Putamen (tissue), 1 donor: ENCODE data around the gene IL10.
"Not testable (repeated sequence)": the region's sequence is repeated elsewhere in the genome, so short reads cannot be mapped to it uniquely, and the experiment has no call there.

ENCODE experiments used
- DNase-seq: peaks from one replicate; pipeline ENCODE4 v3.0.0-alpha.2; 2016; ENCODE audit warnings: low spot score

The IL10 gene

GRCh38 chr1:206765771-206766170, 6.5 kb downstream of the IL10 start:
- not testable (repeated sequence) for DNase-seq

- DNase-seq = not testable (repeated sequence)
Measured at GRCh38 chr1:206762741-206763364, 9.4 kb downstream of the IL10 start.

DNA sequence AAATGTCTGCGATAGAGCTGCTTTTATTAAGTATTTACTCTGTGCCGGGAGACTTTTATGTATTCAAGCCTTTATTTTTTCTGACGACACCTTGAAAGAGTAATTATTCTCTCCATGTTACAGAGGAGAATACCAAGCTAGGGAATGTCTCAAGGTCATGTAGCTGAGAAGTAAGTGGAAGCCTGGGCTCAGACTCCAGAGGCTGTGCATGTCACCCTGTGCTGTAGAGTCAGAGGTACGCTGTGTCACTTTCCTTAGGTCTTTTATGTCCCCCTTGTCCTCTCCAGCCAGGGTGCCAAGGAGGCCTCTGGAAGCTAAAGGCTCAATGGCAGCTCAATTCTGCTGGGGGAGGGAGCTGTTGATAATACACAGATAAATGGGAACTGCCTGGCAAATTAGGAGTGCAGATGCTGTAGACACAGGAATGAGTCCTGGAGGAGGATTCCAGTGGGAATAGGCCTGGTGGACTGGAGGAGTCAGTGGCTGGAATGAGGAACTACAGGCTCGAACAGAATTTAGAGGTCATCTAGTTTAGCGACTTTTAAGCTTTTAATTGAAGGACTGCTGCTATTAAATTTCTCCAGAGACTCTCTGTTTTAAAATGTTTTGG, 11.0 kb downstream of the IL10 start:
- DNase-seq = no peak

DNA sequence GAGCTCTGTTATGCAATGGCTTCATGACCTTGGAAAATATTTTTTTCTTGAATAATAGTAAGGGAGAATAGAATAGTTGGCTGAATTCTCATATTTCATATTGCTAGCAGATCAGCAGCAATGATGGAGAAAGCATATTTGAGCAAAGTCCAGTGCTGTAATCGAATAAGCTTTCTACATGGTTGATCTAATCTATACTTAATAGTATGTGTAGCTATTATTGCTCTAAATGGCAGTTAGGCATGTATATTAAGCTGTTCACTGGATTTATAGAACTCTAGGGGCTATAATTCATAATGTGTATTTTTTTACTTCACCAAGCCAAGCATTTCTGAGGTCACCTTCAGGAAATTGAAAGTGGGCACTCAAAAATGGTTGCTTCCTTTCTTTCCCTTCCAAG, 11.7 kb downstream of the IL10 start:
- no peak for DNase-seq

DNA sequence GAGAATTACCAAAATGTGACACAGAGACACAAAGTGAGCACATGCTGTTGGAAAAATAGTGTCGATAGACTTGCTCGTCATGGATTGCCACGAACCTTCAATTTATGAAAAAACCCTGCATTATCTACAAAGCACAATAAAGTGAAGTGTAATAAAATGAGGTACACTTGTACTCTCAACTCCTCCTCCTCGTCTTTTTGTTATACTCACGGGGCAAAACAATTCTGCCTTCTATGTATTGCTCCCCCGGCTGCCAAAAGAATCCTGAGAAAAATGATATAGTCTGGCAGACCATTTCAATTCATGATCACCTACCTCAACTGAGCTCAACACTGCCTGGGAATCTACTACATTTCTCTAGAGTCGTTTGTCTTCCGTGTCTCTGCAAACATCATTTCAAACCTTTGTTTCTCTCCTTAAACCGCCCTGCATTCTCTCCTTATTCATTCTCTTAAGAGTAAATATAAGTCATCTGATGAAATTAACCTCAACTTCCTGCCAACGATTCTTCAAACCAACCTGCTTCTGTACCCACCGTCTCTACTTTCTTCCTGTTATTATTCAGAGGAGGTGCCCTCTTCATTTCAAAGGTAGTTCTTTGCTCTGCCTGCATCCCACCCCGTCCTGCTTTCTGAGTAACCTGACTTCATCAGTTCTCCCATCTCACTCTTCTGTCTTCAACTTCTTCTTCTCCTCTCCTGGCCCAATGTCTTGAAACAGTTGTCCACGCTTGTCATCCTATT, 14.6 kb downstream of the IL10 start:
- DNase-seq = no peak

DNA sequence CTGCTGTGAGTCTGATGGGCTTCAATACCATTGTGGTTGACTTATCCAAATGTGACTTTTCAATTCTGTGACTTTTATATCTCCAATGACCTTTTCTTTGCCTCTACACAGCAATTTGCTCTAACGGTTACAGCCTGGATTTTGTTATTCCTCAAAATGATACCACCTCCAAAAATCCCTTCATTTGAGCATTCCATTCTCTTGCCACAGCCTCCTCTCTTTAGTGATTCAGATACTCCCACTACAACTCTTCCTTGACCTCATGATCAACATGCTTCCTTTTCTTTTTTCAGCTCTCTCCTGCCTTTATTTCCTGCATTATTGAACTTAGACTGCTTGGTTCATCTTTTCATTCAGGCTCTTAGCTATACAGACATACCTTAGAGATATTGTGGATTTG, 18.3 kb downstream of the IL10 start:
- DNase-seq = no peak

DNA sequence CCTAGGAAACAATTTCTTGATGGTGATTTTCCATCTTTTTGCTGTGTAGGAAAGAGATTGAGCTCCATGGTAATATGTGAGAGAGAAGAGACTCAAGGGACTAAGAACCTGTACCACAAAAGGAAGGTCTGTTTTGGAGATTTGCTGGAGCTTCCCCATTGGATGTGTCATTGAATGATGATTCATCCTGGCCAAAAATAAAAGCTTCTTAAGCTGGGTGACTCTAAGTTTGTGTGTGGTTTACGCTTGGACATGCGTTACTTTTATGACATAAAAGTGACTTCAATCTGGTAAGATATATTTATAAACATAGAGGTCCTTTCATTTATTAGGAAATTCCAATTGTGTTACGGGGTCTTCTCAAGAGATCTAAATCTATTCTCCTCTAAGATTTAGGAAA, 19.2 kb downstream of the IL10 start:
- no peak for DNase-seq

GRCh38 chr1:206752481-206752880, 19.8 kb downstream of the IL10 start:
- DNase-seq = no peak

DNA sequence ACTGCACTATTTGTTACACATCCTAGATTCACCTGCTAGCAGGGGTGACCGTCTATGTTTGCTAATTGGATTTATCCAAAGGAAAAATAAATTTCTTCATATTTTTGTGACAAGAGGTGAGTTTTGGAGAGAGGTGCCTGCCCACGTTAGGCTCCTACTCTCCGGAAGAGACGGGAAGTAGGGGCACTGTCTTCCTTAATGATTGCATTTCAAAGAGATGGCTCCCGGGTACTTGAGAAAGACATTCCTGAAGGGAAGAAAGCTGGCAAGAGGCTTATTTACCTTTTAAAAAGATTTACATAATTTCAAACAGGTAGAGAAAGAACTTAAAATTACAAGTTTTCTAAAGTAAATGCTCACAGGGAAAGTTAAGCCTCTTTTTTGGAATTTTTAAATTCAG, 20.4 kb downstream of the IL10 start:
- DNase-seq = no peak

- no peak for DNase-seq
Measured at GRCh38 chr1:206748348-206749030, 23.8 kb downstream of the IL10 start.

DNA sequence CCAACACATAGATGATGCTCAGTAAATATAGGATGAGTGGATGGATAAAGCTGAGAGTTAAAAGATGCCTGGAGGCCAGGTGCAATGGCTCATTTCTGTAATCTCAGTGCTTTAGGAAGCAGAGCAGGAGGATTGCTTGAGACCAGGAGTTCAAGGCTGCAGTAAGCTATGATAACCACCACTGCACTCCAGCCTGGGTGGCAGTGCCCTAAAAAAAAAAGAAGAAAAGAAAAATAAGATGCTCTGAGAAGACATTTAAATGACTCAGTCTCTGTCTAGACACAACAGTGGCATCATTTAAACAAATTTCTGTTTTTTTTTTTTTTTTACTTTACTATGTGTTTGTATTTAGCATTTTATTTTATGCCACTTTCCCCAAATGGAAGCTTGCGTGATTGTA, 27.0 kb downstream of the IL10 start:
- no peak for DNase-seq

- no peak for DNase-seq
Measured at GRCh38 chr1:206744683-206745082, 27.6 kb downstream of the IL10 start.

DNA sequence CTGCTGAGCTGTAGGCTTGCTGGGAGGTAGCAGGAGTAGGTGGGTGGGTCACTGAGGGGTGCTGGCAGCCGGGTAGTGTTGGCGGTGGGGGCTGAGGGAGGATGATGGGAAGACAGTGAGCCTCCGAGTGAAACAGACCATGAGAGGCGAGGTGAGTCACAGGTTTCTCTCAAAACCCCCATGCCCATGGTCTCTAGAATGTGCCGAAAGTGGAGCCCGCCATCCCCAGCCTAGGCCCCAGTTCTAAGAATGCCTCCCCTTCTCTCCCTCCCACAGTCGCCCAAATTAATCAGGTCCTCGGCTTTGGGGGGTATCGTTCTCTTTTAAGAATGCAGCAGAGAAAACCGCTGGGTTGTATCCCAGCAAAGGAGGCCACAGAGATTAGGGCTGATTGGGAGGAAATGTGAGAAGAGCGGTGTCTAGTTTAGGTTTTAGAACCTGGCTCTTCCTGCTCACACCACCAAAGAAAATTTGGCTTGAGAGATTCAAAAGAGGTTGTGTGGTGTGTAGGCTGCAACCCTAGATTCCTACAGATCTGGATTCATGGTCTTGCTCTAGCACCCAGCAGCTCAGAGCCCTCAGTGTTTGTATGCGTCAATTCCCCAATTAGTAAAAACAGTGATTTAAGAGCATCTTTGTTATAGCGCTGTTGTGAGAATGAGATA, 29.4 kb downstream of the IL10 start:
- no peak for DNase-seq

DNA sequence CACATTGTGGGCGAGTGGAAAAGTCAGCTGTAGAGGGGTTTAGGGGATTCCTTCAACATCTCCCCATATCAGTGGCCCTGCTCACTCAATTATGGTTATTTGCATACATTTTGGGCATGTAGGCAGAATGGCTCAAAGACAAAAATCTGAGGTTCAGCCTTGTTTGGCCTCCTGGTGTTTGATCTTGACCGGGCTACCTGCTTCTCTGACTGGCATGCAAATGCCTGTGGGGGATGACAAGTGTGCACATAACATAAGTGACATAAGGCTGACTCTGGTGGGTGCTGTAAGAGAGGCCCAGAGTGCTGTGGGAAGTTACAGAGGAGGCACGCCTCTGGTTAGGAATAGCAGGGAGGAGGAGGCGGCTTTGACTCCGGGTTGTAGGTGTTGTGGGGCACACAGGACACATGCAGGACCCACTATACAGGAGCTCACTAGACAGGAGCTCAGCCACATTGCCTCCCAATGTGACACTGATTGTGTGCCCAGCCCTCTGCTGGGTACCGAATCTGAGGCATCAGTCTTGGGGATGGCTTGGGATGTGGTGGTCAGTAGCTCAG, 31.1 kb downstream of the IL10 start:
- no peak for DNase-seq

DNA sequence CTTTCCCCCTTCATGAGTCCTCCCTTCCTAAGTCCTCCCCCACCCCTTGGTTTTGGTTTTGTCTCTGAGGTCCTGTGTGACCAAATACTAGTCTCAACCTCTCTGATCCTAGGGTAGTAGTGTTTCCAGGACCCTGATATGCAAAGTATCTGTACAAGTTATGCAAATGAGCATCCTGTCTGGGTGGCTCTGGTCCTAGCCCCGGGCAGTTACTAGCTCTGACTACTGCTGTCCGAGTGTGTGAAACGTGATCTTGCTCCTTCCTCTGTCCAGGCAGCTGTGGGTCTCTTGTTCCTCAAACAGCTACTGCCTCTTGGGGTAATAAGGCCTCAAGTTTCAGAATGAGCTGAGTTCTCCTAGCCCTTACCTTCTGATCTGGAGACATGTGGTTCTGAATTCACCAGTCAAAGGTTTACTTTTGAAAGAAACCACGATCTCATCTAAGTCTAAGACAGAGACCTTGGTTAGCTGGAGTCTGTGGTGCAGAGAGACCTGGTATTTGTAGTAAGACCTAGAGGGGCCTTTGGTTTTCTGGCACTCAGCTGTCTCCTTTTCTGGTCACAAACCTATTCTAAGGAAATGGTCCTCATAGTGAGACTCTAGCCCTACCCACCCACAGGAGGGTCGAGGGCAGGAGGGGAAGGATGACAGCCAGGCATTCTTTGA, 32.8 kb downstream of the IL10 start:
- no peak for DNase-seq

DNA sequence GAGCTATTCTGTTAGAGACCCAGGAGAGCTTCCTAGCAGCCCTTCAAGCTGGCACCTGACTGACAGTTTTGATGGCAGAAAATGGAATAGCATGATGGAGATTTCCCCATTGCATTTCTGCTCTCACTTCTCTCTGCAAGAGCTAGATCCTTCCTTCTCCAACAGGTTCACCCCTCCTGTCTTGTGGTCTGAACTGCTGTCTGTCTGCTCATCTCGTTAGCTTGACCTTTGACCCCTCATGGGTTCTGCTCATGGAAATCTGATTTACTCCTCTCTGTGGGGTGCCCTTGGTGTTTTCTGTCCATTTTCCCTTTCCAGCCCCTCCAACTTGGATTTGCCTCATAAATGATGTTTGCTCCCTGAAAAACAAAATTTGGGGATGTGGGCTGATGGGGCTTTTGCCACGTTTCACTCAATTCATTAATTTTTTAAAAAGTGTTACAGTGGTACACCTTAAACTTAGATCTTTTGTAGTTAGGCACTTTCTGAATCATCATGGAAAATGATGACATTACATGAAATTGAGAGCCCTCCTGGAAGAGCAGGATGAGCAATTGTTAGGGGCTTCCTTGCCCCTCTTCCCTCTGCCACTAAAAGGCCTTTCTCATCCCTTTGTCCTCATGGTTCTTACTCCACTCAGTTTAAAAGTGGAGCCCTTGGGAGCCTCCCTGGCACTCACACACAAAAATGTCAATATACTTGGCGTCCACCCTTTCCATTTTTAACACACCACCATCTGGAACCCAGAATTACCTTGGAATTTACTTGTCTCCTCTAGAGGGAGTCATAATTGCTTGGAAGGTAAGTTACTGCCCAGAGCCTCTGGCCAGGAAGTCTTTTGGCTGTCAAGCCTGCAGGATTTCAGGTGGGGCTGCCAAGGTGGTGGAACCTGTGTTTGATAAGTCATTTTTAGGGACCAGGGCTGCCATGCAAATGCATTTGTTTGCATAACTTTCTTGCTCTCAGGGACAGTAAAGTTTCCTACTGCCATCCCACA, 33.6 kb downstream of the IL10 start:
- no peak for DNase-seq

DNA sequence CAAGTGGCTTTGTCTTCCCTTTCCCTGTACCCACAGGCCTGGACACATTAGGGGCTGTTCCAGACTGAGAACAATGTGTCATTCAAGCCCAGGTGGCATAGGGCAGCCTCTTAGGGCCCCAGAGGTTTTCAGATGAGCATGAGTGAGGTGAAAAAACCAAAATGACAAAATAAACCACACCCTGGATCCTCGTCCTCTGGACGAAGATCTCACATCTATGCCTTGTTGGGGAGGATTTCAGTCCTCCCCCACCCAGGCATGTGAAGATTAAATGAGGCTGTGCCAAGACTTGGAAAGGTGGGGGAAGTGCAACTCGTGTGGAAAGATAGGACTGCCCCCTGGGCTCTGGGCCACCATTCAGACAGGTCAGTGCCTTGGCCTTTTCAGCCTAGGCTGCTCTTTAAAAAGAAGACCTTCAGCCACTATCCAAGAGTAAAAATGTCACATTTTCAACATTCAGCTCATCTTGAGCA, 34.5 kb downstream of the IL10 start:
- DNase-seq = no peak

GRCh38 chr1:206736878-206737728, 35.2 kb downstream of the IL10 start:
- no peak for DNase-seq

- no peak for DNase-seq
Measured at GRCh38 chr1:206735553-206736031, 36.7 kb downstream of the IL10 start.
